Peyer's patch (tissue), 4 donors: Measurements from ENCODE around the gene SS18. TPM values are rescaled to one million over a fixed set of nuclear protein-coding genes. Genes with fewer than 3 reads are reported as not detected.

Source experiments
- DNase-seq, 3 donors: peaks; one replicate each; pipeline ENCODE4 v3.0.0-alpha.2; 2017 to 2019
- H3K27ac ChIP-seq, 4 donors: fragments of 200-600 bp; sonication (generic); one replicate each; pipeline ENCODE4 v1.5.1; 2016 to 2019
- H3K27me3 ChIP-seq, 2 donors: fragments of 200-600 bp; sonication (generic); one replicate each; pipeline ENCODE4 v1.5.1; 2019
- H3K36me3 ChIP-seq, 3 donors: fragments of 200-600 bp; sonication (generic); one replicate each; pipeline ENCODE4 v1.5.1; 2016 to 2019
- H3K4me1 ChIP-seq, 4 donors: fragments of 200-600 bp; sonication (generic); one replicate each; pipeline ENCODE4 v1.5.1; 2016 to 2019
- H3K4me3 ChIP-seq, 4 donors: fragments of 200-600 bp; sonication (generic); 1 replicate in 3 of 4; 2 replicates in 1 of 4; pipeline ENCODE4 v1.5.1; 2016 to 2019; ENCODE audit warnings: mild to moderate bottlenecking in 1 of 4
- H3K9me3 ChIP-seq, 4 donors: fragments of 200-600 bp; sonication (generic); one replicate each; pipeline ENCODE4 v1.5.1; 2016 to 2019; ENCODE audit warnings: mild to moderate bottlenecking in 1 of 4
- CTCF ChIP-seq, 6 experiments: fragments of 450-650 bp in 4 of 6; fragments of 200-600 bp in 2 of 6; sonication (generic) in 1 of 6; IDR thresholded peaks; one replicate each; pipeline ENCODE4 v1.5.1; 2017 to 2019; ENCODE audit warnings: antibody characterized with exemption in 6 of 6, mild to moderate bottlenecking in 3 of 6, moderate library complexity in 1 of 6
- POLR2A ChIP-seq, 2 donors: fragments of 450-650 bp; IDR thresholded peaks; one replicate each; pipeline ENCODE4 v1.5.1; 2017; ENCODE audit warnings: antibody characterized with exemption in 2 of 2, mild to moderate bottlenecking in 2 of 2, moderate library complexity in 2 of 2
- total RNA-seq, 4 donors: library from RNA; depleted of rRNA; stranded (reverse); fragments of >200 nt; gene quantifications; one replicate each; pipeline ENCODE4 v1.1.0, GENCODE V29; 2016

Gene SS18
- total RNA-seq, 4 donors from 2014 or later, result 81.8 to 135 (median 93.7) TPM

GRCh38 chr18:26082475-26082874 lies 7.9 kb downstream of the SS18 start:
- H3K36me3 ChIP-seq, result peaks cover 0 to 27% (median 0%) of the 10 kb centered on the region in 3 donors
- H3K27ac ChIP-seq, result no peak overlapping the region

GRCh38 chr18:26074246-26074645 lies 16.2 kb downstream of the SS18 start:
- peaks cover 0 to 47% (median 0%) of the 10 kb centered on the region in 3 donors for H3K36me3 ChIP-seq
- H3K4me3 ChIP-seq, result no peak overlapping the region
- no peak overlapping the region for H3K27ac ChIP-seq
- TF ChIP-seq POLR2A (IDR thresholded peaks at IDR 0.05) (no peak), CTCF (IDR thresholded peaks at IDR 0.05) (no peak)
- peaks cover 0 to 10% (median 0%) of the 10 kb centered on the region in 4 donors for H3K9me3 ChIP-seq
- no peak for DNase-seq
- no peaks in the 10 kb centered on the region for H3K4me1 ChIP-seq
- no peaks in the 10 kb centered on the region for H3K27me3 ChIP-seq

More at GRCh38 chr18:26082475-26082874, 7.9 kb downstream of the SS18 start:
- Histone ChIP-seq H3K4me1 (no peaks in the 10 kb centered on the region), H3K4me3 (no peak overlapping the region), H3K27me3 (no peaks in the 10 kb centered on the region), H3K9me3 (no peaks in the 10 kb centered on the region)
- DNase-seq, result no peak
- no peak for TF ChIP-seq CTCF (IDR thresholded peaks at IDR 0.05)
- TF ChIP-seq POLR2A (IDR thresholded peaks at IDR 0.05), result no peak

GRCh38 chr18:26073758-26074157 lies 16.7 kb downstream of the SS18 start:
- Histone ChIP-seq H3K27ac (no peak overlapping the region), H3K36me3 (peaks cover 0 to 51% (median 0%) of the 10 kb centered on the region in 3 donors), H3K9me3 (peaks cover 0 to 10% (median 0%) of the 10 kb centered on the region in 4 donors), H3K27me3 (no peaks in the 10 kb centered on the region), H3K4me1 (no peaks in the 10 kb centered on the region), H3K4me3 (no peak overlapping the region)
- TF ChIP-seq CTCF (IDR thresholded peaks at IDR 0.05) (no peak), POLR2A (IDR thresholded peaks at IDR 0.05) (no peak)
- DNase-seq, result no peak

GRCh38 chr18:26071725-26072124 lies 18.7 kb downstream of the SS18 start:
- peaks cover 0 to 58% (median 0%) of the 10 kb centered on the region in 3 donors for H3K36me3 ChIP-seq
- TF ChIP-seq POLR2A (IDR thresholded peaks at IDR 0.05) (no peak), CTCF (IDR thresholded peaks at IDR 0.05) (no peak)
- DNase-seq, result no peak
- no peak overlapping the region for H3K4me3 ChIP-seq
- no peaks in the 10 kb centered on the region for H3K27me3 ChIP-seq
- no peak overlapping the region for H3K27ac ChIP-seq
- no peaks in the 10 kb centered on the region for H3K4me1 ChIP-seq
- peaks cover 0 to 10% (median 0%) of the 10 kb centered on the region in 4 donors for H3K9me3 ChIP-seq

- Histone ChIP-seq H3K9me3 (peaks cover 0 to 10% (median 0%) of the 10 kb centered on the region in 4 donors), H3K27ac (no peak overlapping the region), H3K4me3 (no peak overlapping the region), H3K4me1 (no peaks in the 10 kb centered on the region), H3K36me3 (peaks cover 0 to 62% (median 0%) of the 10 kb centered on the region in 3 donors), H3K27me3 (no peaks in the 10 kb centered on the region)
- DNase-seq, result no peak
- TF ChIP-seq POLR2A (IDR thresholded peaks at IDR 0.05) (no peak), CTCF (IDR thresholded peaks at IDR 0.05) (no peak)
Observed at GRCh38 chr18:26071020-26071419, 19.4 kb downstream of the SS18 start.

GRCh38 chr18:26059357-26059756 lies 31.1 kb downstream of the SS18 start:
- TF ChIP-seq CTCF (IDR thresholded peaks at IDR 0.05), result no peak
- no peak for TF ChIP-seq POLR2A (IDR thresholded peaks at IDR 0.05)
- Histone ChIP-seq H3K9me3 (no peaks in the 10 kb centered on the region), H3K4me3 (no peak overlapping the region), H3K27me3 (no peaks in the 10 kb centered on the region), H3K4me1 (no peaks in the 10 kb centered on the region), H3K36me3 (peaks cover 0 to 34% (median 0%) of the 10 kb centered on the region in 3 donors), H3K27ac (no peak overlapping the region)
- DNase-seq, result no peak
